GM18517 (cell line): ENCODE measurements around the gene RAB11FIP4.
A peak's percentile ranks its signal among the peaks of the same experiment; 100 is the strongest.

ENCODE experiments used
- ATAC-seq: cut with Tn5 transposase; IDR thresholded peaks from one replicate; pipeline ENCODE4 v1.9.1; 2021; ENCODE audit warnings: mild to moderate bottlenecking, moderate library complexity; ENCODE audit not compliant: unreplicated experiment

RAB11FIP4 gene

GRCh38 chr17:31522284-31522931 is 130.9 kb downstream of the RAB11FIP4 start:
- no peak for ATAC-seq

GRCh38 chr17:31522987-31523495 is 131.6 kb downstream of the RAB11FIP4 start:
- ATAC-seq, result no peak

DNA sequence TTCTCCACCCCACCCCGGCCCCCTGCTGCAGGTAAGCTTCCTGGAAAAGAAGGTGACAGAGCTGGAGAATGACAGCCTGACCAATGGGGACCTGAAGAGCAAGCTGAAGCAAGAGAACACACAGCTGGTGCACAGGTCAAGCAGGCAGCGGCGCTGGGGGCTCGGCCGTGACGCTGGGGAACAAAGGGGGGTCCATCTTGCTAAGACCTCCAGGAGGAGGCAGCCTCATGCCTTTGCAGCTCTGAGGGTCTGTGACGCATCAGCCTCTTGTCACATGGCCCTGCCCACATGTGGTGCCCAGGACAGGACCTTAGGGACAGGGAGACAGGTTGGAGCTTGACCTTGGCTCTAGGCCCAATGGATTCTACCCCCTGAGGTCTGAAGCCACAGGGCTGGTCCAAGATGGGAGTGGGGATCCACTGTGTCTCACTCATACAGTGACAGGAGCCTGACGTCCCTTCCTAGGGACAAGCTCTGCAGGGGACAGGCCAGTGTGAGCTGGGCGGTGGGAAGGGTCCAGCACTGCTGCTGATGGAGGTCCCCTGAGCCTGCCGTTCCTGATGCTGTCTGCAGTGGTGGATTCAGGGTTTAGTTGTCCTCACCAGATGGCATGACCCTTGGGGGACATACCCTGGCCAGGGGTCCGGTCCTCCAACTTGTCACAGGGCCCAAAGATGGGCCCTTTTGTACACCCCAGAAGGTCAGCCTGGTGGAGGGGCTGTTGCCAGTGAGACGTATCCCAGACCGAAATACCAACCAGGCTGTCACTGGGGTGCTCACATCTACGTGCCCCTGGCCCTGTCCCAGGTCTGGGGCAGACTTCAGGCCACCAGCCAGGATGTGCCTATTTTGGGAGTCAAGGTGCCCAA is 132.6 kb downstream of the RAB11FIP4 start:
- no peak for ATAC-seq

DNA sequence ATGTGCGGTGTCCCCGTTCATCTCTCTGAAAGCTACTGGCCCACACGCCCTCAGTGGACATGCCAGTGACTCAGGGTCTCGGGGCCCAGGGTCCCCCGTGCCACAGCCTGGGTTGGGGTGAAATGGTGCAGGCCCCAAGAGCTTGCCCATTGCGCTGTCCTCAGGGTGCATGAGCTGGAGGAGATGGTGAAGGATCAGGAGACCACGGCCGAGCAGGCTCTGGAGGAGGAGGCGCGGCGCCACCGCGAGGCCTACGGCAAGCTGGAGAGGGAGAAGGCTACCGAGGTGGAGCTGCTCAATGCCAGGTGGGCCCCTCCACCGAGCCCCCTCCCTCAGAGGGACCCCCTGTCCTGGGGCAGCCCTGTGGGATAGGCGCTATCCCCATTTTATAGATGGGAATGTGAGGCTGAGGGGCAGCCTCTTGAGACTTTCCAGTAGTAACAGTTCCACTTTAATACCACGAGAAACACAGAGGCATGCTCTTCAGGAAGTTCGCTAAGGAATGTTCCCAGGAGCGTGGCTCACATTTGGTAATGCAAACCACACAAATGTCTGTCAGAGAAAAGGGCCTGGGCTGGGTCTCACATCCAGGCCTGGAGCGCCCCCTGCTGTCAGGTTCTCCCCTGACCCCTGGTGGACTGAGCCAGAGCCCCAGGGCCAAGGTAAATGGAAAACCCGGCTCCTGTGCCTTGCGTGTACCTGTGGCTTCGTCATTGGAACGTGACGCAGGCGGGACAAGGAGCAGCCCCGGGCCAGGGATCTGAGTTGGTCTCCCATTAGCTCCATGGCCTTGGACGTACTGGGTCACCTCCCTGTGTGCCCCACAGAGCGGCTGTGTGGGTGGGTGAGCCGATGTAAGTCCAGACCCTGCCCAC is 133.7 kb downstream of the RAB11FIP4 start:
- ATAC-seq, result no peak

- ATAC-seq, result no peak
Measured at GRCh38 chr17:31525801-31526549, 134.5 kb downstream of the RAB11FIP4 start.

DNA sequence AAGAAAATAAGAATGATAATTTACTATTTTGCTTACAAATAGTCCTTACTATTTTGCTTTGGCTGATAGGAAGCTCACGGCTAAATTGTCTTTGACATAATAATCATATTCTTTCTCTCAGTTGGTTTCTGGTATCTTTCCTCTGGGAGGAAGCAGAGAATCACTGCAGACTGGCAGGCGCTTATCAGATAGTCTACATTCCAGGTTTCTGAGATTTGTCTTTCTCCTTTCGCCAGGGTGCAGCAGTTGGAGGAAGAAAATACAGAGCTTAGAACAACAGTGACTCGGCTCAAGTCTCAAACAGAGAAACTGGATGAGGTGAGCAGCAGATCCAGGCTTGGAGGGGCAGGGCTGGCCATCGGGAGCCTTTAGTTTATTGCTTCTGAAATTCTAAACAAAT is 136.1 kb downstream of the RAB11FIP4 start:
- ATAC-seq, result no peak

DNA sequence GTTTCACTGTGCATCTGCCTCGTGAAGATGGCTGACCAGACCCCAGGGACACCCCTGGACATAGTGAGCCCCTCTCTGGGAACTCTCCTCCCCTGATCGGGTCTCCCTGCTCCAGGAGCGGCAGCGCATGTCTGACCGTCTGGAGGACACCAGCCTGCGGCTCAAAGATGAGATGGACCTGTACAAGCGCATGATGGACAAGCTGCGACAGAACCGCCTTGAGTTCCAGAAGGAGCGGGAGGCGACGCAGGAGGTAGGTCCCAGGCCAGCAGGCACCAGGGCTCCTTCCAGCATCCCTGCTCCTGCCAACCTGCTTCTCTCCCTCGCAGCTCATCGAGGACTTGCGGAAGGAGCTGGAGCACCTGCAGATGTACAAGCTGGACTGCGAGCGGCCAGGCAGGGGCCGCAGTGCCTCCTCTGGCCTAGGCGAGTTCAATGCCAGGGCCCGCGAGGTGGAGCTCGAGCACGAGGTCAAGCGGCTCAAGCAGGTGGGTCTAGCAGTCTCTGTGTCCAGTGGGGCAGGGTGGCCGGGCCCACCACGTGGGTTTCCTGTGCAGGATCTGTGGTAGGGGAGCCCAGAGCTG is 136.9 kb downstream of the RAB11FIP4 start:
- no peak for ATAC-seq

DNA sequence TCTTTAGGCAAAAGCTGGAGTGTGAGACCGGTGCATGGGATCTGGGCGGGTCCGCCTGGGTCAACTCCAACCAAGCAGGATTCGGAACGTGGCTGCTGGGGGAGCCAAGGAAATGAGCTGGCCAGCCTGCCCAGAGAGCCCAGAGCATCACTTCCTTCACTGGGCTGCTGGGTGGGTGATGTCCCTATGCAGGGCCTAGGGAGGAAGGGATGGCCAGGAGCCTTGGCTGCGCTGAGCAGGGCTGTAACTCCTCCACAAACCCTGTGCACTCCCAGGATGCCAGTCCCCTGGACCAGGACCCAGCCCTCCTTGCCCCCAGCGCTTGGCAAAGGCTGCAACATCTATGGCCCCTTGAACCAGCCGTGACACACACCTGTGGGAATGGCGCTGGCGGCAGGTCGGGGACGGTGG is 138.4 kb downstream of the RAB11FIP4 start:
- no peak for ATAC-seq

DNA sequence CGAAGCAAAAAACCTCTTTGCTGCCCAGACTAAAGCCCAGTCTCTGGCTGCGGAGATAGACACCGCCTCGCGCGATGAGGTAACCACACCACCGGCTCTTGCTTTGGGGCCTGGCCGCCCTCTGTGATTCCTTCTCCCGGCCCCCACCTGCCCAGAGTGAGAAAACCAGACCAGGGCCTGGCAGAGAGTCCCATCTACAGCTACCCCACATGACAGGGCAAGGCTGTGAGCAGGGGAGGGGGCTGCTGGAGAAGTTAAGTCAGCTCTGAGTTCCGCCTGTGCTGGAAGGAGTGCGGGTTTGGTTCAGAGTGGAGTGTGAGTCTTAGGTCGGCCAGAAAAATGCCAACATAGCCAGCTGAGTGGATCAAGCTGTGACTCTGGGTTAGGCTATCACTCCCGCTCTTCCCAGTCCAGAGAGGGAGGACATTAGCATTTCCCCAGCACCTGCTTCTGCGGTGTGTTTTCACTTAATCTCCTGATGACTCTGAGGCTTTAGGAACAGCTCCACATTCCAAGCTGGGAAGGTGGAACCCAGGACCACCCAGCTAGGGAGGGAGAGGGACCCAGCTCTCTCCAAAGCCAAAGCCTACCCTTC is 139.0 kb downstream of the RAB11FIP4 start:
- no peak for ATAC-seq

DNA sequence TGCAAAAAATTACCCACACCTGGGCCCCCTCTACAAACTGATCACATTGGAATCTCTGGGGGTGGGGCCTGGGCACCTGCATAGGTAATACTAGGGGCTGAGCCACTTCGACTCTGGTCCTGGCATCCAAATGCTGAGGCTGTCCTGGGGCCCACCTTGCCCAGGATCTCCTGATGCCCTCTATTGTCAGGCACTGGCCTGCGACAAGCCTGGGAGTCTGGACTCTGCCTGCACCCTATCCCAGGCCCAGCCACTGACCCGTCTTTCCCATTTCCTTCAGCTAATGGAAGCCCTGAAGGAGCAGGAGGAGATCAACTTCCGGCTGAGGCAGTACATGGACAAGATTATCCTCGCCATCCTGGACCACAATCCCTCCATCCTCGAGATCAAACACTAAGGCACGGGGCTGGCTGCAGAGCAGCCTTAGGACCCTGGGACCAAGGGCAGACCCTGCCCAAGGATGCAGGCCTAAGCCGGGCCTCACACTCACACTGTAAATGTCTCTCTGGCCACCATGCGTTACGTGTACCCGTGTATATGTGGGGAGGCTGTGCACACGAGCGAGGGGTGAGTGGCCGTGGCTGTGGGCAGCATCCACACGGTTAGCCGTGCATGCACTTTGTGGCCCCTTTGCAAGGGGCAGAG is 140.0 kb downstream of the RAB11FIP4 start:
- no peak for ATAC-seq

GRCh38 chr17:31532081-31532480 is 140.6 kb downstream of the RAB11FIP4 start:
- ATAC-seq, result no peak

- ATAC-seq, result no peak
Measured at GRCh38 chr17:31532526-31532925, 141.1 kb downstream of the RAB11FIP4 start.

DNA sequence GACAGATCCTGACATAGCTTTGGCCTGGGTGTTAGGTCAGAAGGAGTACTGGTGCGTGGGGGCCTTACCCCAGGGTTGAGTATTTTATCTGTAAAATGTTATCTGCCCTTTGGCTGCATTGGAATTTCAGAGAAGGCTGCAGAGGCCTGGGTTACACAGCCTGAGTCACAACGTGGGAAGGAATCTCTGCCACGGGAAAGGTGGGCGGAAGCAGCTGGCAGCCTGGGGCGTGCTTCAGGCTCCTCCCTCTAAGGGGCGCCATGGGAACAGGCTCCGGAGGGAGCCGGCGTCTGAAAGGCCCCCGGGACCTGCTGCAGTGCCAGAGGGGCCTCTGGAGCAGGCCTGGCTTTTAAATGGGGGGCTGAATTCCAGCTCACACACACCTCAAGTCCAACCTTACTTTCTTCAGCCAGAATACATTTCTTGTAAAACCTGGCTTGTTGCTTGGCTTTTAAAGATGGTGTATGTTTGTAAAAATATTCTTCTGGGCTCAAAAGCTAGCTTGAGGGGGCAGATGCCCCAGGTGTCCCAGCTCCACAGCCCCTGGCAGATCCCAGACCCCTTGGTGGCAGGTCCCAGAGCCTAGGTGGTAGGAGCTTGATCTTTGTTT is 142.2 kb downstream of the RAB11FIP4 start:
- no peak for ATAC-seq

DNA sequence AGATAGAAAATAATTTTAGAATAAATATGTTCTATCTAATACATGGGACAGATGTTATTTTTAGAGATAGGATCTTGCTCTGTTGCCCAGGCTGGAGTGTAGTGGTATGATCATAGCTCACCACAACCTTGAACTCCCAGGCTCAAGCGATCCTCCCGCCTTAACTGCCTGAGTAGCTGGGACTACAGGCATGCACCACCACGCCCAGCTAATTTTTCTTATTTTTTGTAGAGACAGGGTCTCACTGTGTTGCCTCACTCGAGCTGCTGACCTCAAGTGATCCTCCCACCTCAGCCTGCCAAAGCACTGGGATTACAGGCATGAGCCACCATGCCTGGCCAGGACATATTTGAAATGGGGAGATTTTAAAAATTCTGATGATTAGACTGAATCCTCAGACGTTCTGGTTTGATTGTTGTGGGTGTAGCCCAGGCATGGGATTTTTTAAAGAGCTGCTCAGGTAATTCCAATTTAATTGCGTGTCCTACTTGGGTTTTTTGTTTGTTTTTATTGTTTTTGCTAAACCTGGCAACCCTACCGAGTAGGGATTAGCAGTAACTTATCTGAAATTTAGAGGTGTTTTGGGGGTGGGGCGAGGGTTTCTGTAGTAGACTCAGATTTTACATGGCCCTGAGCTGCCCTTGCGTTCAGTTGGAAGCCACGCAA is 142.9 kb downstream of the RAB11FIP4 start:
- no peak for ATAC-seq

GRCh38 chr17:31535581-31535981 is 144.1 kb downstream of the RAB11FIP4 start:
- ATAC-seq, result peak; percentile 79

DNA sequence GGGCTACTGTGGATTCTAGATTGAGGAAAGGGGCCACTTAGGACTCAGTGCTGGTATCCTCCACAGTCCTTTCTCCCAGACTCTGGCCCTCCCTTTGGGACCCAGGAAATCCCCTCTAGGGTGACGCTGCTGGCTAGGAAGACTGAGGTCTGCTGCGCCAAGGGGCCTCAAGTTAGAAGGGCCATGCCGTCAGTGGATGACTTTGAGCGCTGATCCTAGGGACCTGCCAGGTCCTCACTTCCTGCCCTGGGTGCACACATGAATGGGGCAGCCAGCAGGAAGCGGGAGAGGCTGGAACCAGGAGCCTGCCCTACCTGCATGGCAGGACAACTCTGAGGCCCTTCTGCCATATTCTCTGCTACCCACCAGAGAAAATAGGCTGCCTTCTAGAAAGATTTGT is 145.0 kb downstream of the RAB11FIP4 start:
- no peak for ATAC-seq

- ATAC-seq, result peak; percentile 15
Measured at GRCh38 chr17:31537565-31538011, 146.1 kb downstream of the RAB11FIP4 start.
